ENCODE results near the gene A1BG.

GRCh38 chr19:58318297-58318696 lies 35.0 kb downstream of the A1BG start:
- TF ChIP-seq FOXM1 (IDR thresholded peaks at IDR 0.05; ENCODE audit: borderline replicate concordance) (no peak), NFRKB (IDR thresholded peaks at IDR 0.05) (no peak), ELF4 (IDR thresholded peaks at IDR 0.05) (no peak), TARDBP (IDR thresholded peaks at IDR 0.05) (no peak), HDGF (IDR thresholded peaks at IDR 0.05; ENCODE audit: borderline replicate concordance) (no peak), FOXA1 (IDR thresholded peaks at IDR 0.05) (no peak), SP1 (IDR thresholded peaks at IDR 0.05) (no peak), LEF1 (IDR thresholded peaks at IDR 0.05; ENCODE audit: borderline replicate concordance) (no peak), ARNT (IDR thresholded peaks at IDR 0.05) (no peak), BHLHE40 (IDR thresholded peaks at IDR 0.05; ENCODE audit: borderline replicate concordance) (no peak), PKNOX1 (IDR thresholded peaks at IDR 0.05) (no peak)
